Mesendoderm (in vitro differentiated cells): Measurements from ENCODE around the gene CEP128.

Source experiments
- DNase-seq: peaks from one replicate; pipeline ENCODE4 v3.0.0; 2013
- H2AK5ac ChIP-seq: 2 replicates; pipeline ENCODE4 v1.6.1; 2013; ENCODE audit warnings: low read length, inconsistent platforms
- H2BK120ac ChIP-seq: 2 replicates; pipeline ENCODE4 v1.6.1; 2013; ENCODE audit warnings: low read depth, mild to moderate bottlenecking, low read length, moderate library complexity, mixed read lengths
- H2BK15ac ChIP-seq: replicated peaks from 2 replicates; pipeline ENCODE4 v1.6.1; 2013; ENCODE audit warnings: low read depth, mild to moderate bottlenecking, moderate library complexity
- H2BK5ac ChIP-seq: 2 replicates; pipeline ENCODE4 v1.6.1; 2013; ENCODE audit warnings: low read length, inconsistent platforms
- H3K18ac ChIP-seq: 2 replicates; pipeline ENCODE4 v1.6.1; 2013; ENCODE audit warnings: mild to moderate bottlenecking, low read length, mixed read lengths
- H3K23ac ChIP-seq: one replicate; pipeline ENCODE4 v1.6.1; 2013; ENCODE audit warnings: low read length
- H3K27ac ChIP-seq: 2 replicates; pipeline ENCODE4 v1.5.1; 2013; ENCODE audit warnings: low read depth, mild to moderate bottlenecking, inconsistent platforms, low read length, moderate library complexity
- H3K27me3 ChIP-seq: 2 replicates; pipeline ENCODE4 v1.6.1; 2013; ENCODE audit warnings: low read length, control low read depth, mild to moderate bottlenecking, inconsistent platforms; ENCODE audit not compliant: insufficient read depth, poor library complexity
- H3K36me3 ChIP-seq: 2 replicates; pipeline ENCODE4 v1.6.1; 2013; ENCODE audit warnings: low read length, inconsistent platforms; ENCODE audit not compliant: control insufficient read depth, insufficient read depth
- H3K4ac ChIP-seq: one replicate; pipeline ENCODE4 v1.6.1; 2013; ENCODE audit warnings: low read depth, mild to moderate bottlenecking, low read length, moderate library complexity
- H3K4me1 ChIP-seq: 2 replicates; pipeline ENCODE4 v1.6.1; 2013; ENCODE audit warnings: low read depth, low read length, inconsistent platforms; ENCODE audit not compliant: control insufficient read depth
- H3K4me2 ChIP-seq: 2 replicates; pipeline ENCODE4 v1.6.1; 2013; ENCODE audit warnings: low read length
- H3K4me3 ChIP-seq: 2 replicates; pipeline ENCODE4 v1.5.1; 2013; ENCODE audit warnings: mild to moderate bottlenecking, low read length
- H3K56ac ChIP-seq: one replicate; pipeline ENCODE4 v1.6.1; 2013; ENCODE audit warnings: low read length
- H3K79me1 ChIP-seq: 2 replicates; pipeline ENCODE4 v1.6.1; 2013; ENCODE audit warnings: low read length, inconsistent platforms
- H3K79me2 ChIP-seq: 2 replicates; pipeline ENCODE4 v1.6.1; 2013; ENCODE audit warnings: mild to moderate bottlenecking, low read length; ENCODE audit not compliant: control insufficient read depth, insufficient read depth
- H3K9ac ChIP-seq: 2 replicates; pipeline ENCODE4 v1.6.1; 2013; ENCODE audit warnings: low read length, inconsistent platforms
- H4K5ac ChIP-seq: one replicate; pipeline ENCODE4 v1.6.1; 2013; ENCODE audit warnings: low read length
- H4K8ac ChIP-seq: one replicate; pipeline ENCODE4 v1.6.1; 2013; ENCODE audit warnings: low read depth, mild to moderate bottlenecking, control low read depth, low read length, moderate library complexity
- WGBS: extraction: QIAGEN DNeasy Blood & Tissue Kit; methylation state at CpG from one replicate; pipeline ENCODE4 v1.1.7; 2013; ENCODE audit warnings: low lambda C conversion rate, missing lambda C conversion rate; ENCODE audit not compliant: insufficient coverage; ENCODE audit errors: extremely low coverage; 5-methylcytosine and 5-hydroxymethylcytosine counted together

The CEP128 gene

DNA sequence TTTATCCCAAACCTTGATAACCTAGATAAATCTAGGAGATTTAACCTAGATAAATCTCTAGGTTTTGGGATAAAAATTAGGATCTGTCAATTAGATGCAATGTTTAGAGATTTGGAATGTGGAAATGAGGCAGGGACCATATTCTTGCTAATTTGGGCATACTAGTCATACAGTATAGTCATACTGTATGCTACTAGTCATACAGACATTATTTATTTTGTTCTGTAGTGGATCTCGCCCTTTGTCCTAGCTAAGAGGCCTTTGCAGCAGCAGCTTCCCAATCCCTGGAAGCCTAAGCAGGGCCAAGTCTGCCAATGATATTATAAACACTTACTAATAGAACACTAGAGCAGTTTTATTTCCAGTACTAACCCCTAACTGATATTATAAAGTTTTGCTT lies 136.4 kb downstream of the CEP128 start:
- Histone ChIP-seq H4K8ac (no peak overlapping the region), H3K4me1 (no peaks in the 10 kb centered on the region), H3K4me2 (no peak overlapping the region), H2AK5ac (no peak overlapping the region), H3K4me3 (no peak overlapping the region), H3K18ac (no peak overlapping the region), H2BK5ac (no peak overlapping the region), H2BK15ac (no peak overlapping the region), H3K4ac (no peak overlapping the region), H3K56ac (no peak overlapping the region), H3K27me3 (no peaks in the 10 kb centered on the region), H3K79me2 (no peaks in the 10 kb centered on the region), H3K23ac (no peak overlapping the region), H3K79me1 (no peaks in the 10 kb centered on the region), H3K27ac (no peak overlapping the region), H3K36me3 (no peaks in the 10 kb centered on the region), H2BK120ac (no peak overlapping the region), H3K9ac (no peak overlapping the region), H4K5ac (no peak overlapping the region)
- no peak for DNase-seq
- no CpG with 5 or more reads among the region's 1 CpG for WGBS

DNA sequence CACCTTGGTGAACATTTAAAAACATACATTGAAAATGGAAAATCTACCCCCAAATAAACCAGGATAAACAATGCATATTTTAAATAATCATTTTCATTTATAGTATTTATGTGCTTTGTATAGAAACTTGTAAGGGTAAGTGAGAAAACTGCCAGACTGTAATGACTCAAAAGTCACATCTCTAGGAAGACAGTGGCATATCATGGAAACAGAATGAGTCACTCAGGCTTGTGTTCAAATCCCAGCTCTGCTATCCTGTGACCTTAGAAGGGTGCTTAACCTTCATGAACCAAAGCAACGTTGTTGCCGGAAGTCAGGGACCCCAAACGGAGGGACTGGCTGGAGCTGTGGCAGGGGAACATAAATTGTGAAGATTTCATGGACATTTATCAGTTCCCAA lies 142.7 kb downstream of the CEP128 start:
- no peak overlapping the region for H3K9ac ChIP-seq
- H3K4ac ChIP-seq = no peak overlapping the region
- H4K8ac ChIP-seq = no peak overlapping the region
- H2BK5ac ChIP-seq = no peak overlapping the region
- no peaks in the 10 kb centered on the region for H3K27me3 ChIP-seq
- H4K5ac ChIP-seq = no peak overlapping the region
- H3K27ac ChIP-seq = no peak overlapping the region
- H2AK5ac ChIP-seq = no peak overlapping the region
- H3K36me3 ChIP-seq = no peaks in the 10 kb centered on the region
- no peaks in the 10 kb centered on the region for H3K79me2 ChIP-seq
- H3K4me3 ChIP-seq = no peak overlapping the region
- DNase-seq = no peak
- no peak overlapping the region for H3K56ac ChIP-seq
- H3K23ac ChIP-seq = no peak overlapping the region
- no peaks in the 10 kb centered on the region for H3K4me1 ChIP-seq
- no CpG with 5 or more reads among the region's 3 CpGs for WGBS
- no peak overlapping the region for H3K18ac ChIP-seq
- H2BK15ac ChIP-seq = no peak overlapping the region
- H3K79me1 ChIP-seq = no peaks in the 10 kb centered on the region
- no peak overlapping the region for H2BK120ac ChIP-seq
- H3K4me2 ChIP-seq = no peak overlapping the region

GRCh38 chr14:80798211-80798610 lies 143.3 kb downstream of the CEP128 start:
- Histone ChIP-seq H2BK120ac (no peak overlapping the region), H3K4me3 (no peak overlapping the region)
- WGBS = no CpG with 5 or more reads among the region's 3 CpGs

GRCh38 chr14:80792771-80793170 lies 148.8 kb downstream of the CEP128 start:
- Histone ChIP-seq H3K18ac (no peak overlapping the region), H3K79me1 (no peaks in the 10 kb centered on the region), H4K5ac (no peak overlapping the region), H3K79me2 (no peaks in the 10 kb centered on the region), H3K9ac (no peak overlapping the region), H3K27ac (no peak overlapping the region), H2BK15ac (no peak overlapping the region), H4K8ac (no peak overlapping the region), H3K23ac (no peak overlapping the region), H2BK120ac (no peak overlapping the region), H3K27me3 (no peaks in the 10 kb centered on the region), H3K56ac (peak overlapping the region; percentile 15), H2AK5ac (no peak overlapping the region), H3K36me3 (no peaks in the 10 kb centered on the region), H3K4me1 (no peaks in the 10 kb centered on the region), H3K4me3 (no peak overlapping the region), H2BK5ac (no peak overlapping the region), H3K4me2 (no peak overlapping the region), H3K4ac (no peak overlapping the region)
- no peak for DNase-seq
- no CpG with 5 or more reads among the region's 11 CpGs for WGBS

More at GRCh38 chr14:80798211-80798610, 143.3 kb downstream of the CEP128 start:
- no peak overlapping the region for H3K56ac ChIP-seq
- no peaks in the 10 kb centered on the region for H3K79me2 ChIP-seq
- no peaks in the 10 kb centered on the region for H3K4me1 ChIP-seq
- no peaks in the 10 kb centered on the region for H3K36me3 ChIP-seq
- no peak overlapping the region for H3K4ac ChIP-seq
- H2BK15ac ChIP-seq = no peak overlapping the region
- no peaks in the 10 kb centered on the region for H3K79me1 ChIP-seq
- H2BK5ac ChIP-seq = no peak overlapping the region
- H3K27me3 ChIP-seq = no peaks in the 10 kb centered on the region
- no peak for DNase-seq
- no peak overlapping the region for H3K18ac ChIP-seq
- no peak overlapping the region for H3K23ac ChIP-seq
- H2AK5ac ChIP-seq = no peak overlapping the region
- H4K8ac ChIP-seq = no peak overlapping the region
- no peak overlapping the region for H4K5ac ChIP-seq
- H3K27ac ChIP-seq = no peak overlapping the region
- no peak overlapping the region for H3K9ac ChIP-seq
- H3K4me2 ChIP-seq = no peak overlapping the region

DNA sequence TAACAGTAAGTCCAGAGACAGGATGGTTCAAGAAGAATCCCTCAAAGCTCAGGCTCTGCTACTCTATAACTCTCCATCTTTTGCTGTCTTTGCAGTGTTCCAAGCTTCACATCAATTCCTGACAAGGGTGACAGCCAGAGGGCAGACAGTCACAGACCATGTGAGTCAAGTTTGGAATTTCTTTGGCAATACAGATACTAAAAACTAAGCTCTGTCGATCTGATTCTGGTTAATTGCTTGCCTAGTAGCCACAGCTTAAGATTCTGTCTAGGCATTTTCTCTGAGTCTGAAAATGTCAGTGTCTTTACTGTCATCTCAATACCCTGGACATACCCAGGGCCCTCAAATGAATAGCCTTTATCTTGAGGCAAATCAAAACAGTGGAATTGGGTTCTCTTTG lies 153.7 kb downstream of the CEP128 start:
- Histone ChIP-seq H2BK5ac (no peak overlapping the region), H3K4me2 (no peak overlapping the region), H3K79me1 (no peaks in the 10 kb centered on the region), H3K27me3 (no peaks in the 10 kb centered on the region), H3K23ac (no peak overlapping the region), H3K4ac (no peak overlapping the region), H3K4me3 (no peak overlapping the region), H3K9ac (no peak overlapping the region), H3K18ac (no peak overlapping the region), H4K5ac (no peak overlapping the region), H2BK15ac (no peak overlapping the region), H3K36me3 (no peaks in the 10 kb centered on the region), H3K79me2 (no peaks in the 10 kb centered on the region), H3K4me1 (no peaks in the 10 kb centered on the region), H3K27ac (no peak overlapping the region), H2BK120ac (no peak overlapping the region), H4K8ac (no peak overlapping the region), H2AK5ac (no peak overlapping the region), H3K56ac (no peak overlapping the region)
- no CpG with 5 or more reads among the region's 1 CpG for WGBS
- DNase-seq = peak; percentile 13

DNA sequence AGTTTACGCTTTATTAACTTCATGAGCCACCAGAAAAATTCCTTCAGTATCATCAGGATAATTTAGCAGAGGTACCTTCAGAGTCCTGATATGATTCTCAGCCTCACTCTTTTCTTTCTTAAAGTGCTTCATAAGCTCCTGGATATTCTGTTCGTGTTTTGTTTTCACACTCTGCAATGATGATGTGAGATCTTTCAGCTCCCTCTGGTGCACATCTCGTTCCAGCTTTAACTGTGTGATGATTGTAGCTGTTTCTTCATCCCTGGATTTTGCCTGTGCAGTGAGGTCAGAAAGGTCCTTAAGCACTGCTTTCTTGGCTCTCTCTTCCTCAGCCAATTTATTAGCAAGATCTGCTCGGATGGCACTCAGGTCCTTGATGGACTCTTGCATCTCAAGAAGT lies 156.7 kb downstream of the CEP128 start:
- WGBS = no CpG with 5 or more reads among the region's 4 CpGs
- Histone ChIP-seq H2BK120ac (no peak overlapping the region), H3K18ac (no peak overlapping the region), H3K56ac (no peak overlapping the region), H3K4me1 (no peaks in the 10 kb centered on the region), H3K4me2 (no peak overlapping the region), H3K27ac (no peak overlapping the region), H2BK15ac (no peak overlapping the region), H2BK5ac (no peak overlapping the region), H3K9ac (no peak overlapping the region), H3K23ac (no peak overlapping the region), H3K79me1 (no peaks in the 10 kb centered on the region), H3K27me3 (no peaks in the 10 kb centered on the region), H3K4ac (no peak overlapping the region), H4K8ac (no peak overlapping the region), H4K5ac (no peak overlapping the region), H3K4me3 (no peak overlapping the region), H3K79me2 (no peaks in the 10 kb centered on the region), H3K36me3 (no peaks in the 10 kb centered on the region), H2AK5ac (no peak overlapping the region)
- no peak for DNase-seq
